Measurements from ENCODE around the gene RPTOR. TPM values are rescaled to one million over a fixed set of nuclear protein-coding genes. Genes with fewer than 3 reads are reported as not detected.

The RPTOR gene
- total and polyA plus RNA-seq, 10 of the 15 experiments (the other 5 are each of a cell fraction or from before 2014, with no cell fraction given): 0.18 to 32.1 (median 7.8) TPM

DNA sequence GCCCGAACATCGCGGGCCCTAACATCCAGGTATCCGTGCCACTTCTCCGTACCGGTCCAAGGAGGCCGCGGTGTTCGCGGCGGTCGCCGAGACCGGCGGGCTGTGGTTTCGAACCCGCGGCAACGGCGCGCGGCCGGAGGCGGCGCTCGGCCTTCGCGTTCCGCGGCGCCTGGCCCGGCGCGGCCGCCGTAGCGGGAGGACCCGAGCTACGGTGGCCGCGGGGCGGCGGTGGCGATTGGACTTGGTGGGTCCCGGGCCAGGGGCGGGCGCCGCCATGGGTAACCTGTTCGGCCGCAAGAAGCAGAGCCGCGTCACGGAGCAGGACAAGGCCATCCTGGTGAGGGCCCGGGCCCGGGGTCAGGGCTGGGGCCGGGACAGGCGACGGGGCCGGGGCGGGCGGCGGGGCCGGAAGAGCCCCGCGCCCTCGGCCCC lies 447.0 kb downstream of the RPTOR start, which contains the start of gene CHMP6:
TSS of gene CHMP6 (plus strand) at position 197 of the 432 bp plus-strand sequence. CDS start at position 275, 78 bp downstream.
- H2AFZ ChIP-seq (ENCODE audit: control insufficient read depth, low read depth, low read length): peak within 1 kb of the TSS; percentile 99
- CTCF ChIA-PET: interaction anchor here (0.6 kb wide), 1 partner anchor 105 kb away, joined by 3 read pairs; no protein-coding TSS in a partner anchor
- FAIRE-seq (peak; percentile 23), DNase-seq (ENCODE audit: low read depth, low spot score) (no peak), ATAC-seq (peak; percentile 55)
- intact Hi-C loops (cut with micrococcal nuclease; ENCODE audit: unreplicated experiment): no loop called here
- H3K4me2 ChIP-seq (ENCODE audit: control insufficient read depth, insufficient read depth): peak within 1 kb of the TSS; percentile 86
- SMC1A ChIA-PET (ENCODE audit: uncharacterized antibody, unreplicated experiment): no interaction called here
- H4K20me1 ChIP-seq (ENCODE audit: control insufficient read depth, insufficient read depth): no peaks in the 10 kb centered on the region
- no peaks in the 10 kb centered on the region for H3K9me3 ChIP-seq (replicated peaks; ENCODE audit: control insufficient read depth, insufficient read depth, low read length)
- WGBS (ENCODE audit: insufficient coverage, insufficient replicate concordance, low lambda C conversion rate, missing lambda C conversion rate): under 1% methylated on average over 45 of the region's 66 CpGs
- peaks cover 2% of the 10 kb centered on the region in 2 experiments; a peak in 3 of 4 replicates for H3K36me3 ChIP-seq (ENCODE audit: control insufficient read depth in 2 of 2, insufficient read depth in 2 of 2, low read length in 1 of 2)
- RAD21 ChIA-PET (ENCODE audit: unreplicated experiment): no interaction called here
- peaks cover 18% of the 10 kb centered on the region for H3K4me1 ChIP-seq (ENCODE audit: control insufficient read depth, insufficient read depth, low read length)
- POLR2A ChIA-PET: interaction anchor here (1.2 kb wide), 1 partner anchor 447 kb away, joined by 7 read pairs; the partner anchor contains the start of gene RPTOR
- peak within 1 kb of the TSS; percentile 69 for H3K27ac ChIP-seq (ENCODE audit: control insufficient read depth, insufficient read depth)
- H3K4me3 ChIP-seq: peak within 1 kb of the TSS; percentile 97
- in situ Hi-C loops (cut with MboI): no loop called here
- peaks cover 15% of the 10 kb centered on the region for H3K79me2 ChIP-seq (ENCODE audit: control insufficient read depth, insufficient read depth, low read length)
- peak within 1 kb of the TSS; percentile 89 for H3K9ac ChIP-seq (ENCODE audit: control insufficient read depth, insufficient read depth, low read length)
- no peaks in the 10 kb centered on the region; a peak in 1 of 4 replicates for H3K27me3 ChIP-seq (replicated peaks in 1 of 2; ENCODE audit: control insufficient read depth in 2 of 2, insufficient read depth in 2 of 2, low read length in 1 of 2)
- no TSS peak for BruUV-seq (replicated peaks)
- TF ChIP-seq SIX5 (IDR thresholded peaks at IDR 0.05; ENCODE audit: low read depth, low read length, severe bottlenecking): peak; percentile 66
- no peak for TF ChIP-seq CBX5 (IDR thresholded peaks at IDR 0.05; ENCODE audit: low read depth)
- TF ChIP-seq, protein P1, sequence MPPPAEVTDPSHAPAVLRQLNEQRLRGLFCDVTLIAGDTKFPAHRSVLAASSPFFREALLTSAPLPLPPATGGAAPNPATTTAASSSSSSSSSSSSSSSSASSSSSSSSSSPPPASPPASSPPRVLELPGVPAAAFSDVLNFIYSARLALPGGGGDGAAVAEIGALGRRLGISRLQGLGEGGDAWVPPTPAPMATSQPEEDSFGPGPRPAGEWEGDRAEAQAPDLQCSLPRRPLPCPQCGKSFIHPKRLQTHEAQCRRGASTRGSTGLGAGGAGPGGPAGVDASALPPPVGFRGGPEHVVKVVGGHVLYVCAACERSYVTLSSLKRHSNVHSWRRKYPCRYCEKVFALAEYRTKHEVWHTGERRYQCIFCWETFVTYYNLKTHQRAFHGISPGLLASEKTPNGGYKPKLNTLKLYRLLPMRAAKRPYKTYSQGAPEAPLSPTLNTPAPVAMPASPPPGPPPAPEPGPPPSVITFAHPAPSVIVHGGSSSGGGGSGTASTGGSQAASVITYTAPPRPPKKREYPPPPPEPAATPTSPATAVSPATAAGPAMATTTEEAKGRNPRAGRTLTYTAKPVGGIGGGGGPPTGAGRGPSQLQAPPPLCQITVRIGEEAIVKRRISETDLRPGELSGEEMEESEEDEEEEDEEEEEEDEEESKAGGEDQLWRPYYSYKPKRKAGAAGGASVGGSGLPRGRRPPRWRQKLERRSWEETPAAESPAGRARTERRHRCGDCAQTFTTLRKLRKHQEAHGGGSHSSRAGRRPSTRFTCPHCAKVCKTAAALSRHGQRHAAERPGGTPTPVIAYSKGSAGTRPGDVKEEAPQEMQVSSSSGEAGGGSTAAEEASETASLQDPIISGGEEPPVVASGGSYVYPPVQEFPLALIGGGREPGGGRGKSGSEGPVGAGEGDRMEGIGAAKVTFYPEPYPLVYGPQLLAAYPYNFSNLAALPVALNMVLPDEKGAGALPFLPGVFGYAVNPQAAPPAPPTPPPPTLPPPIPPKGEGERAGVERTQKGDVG (CRISPR knock-in tag; IDR thresholded peaks at IDR 0.05): no peak
- peak; percentile 46 for TF ChIP-seq MXI1 (IDR thresholded peaks at IDR 0.05; ENCODE audit: low read depth, low read length)
- TF ChIP-seq, protein P2, sequence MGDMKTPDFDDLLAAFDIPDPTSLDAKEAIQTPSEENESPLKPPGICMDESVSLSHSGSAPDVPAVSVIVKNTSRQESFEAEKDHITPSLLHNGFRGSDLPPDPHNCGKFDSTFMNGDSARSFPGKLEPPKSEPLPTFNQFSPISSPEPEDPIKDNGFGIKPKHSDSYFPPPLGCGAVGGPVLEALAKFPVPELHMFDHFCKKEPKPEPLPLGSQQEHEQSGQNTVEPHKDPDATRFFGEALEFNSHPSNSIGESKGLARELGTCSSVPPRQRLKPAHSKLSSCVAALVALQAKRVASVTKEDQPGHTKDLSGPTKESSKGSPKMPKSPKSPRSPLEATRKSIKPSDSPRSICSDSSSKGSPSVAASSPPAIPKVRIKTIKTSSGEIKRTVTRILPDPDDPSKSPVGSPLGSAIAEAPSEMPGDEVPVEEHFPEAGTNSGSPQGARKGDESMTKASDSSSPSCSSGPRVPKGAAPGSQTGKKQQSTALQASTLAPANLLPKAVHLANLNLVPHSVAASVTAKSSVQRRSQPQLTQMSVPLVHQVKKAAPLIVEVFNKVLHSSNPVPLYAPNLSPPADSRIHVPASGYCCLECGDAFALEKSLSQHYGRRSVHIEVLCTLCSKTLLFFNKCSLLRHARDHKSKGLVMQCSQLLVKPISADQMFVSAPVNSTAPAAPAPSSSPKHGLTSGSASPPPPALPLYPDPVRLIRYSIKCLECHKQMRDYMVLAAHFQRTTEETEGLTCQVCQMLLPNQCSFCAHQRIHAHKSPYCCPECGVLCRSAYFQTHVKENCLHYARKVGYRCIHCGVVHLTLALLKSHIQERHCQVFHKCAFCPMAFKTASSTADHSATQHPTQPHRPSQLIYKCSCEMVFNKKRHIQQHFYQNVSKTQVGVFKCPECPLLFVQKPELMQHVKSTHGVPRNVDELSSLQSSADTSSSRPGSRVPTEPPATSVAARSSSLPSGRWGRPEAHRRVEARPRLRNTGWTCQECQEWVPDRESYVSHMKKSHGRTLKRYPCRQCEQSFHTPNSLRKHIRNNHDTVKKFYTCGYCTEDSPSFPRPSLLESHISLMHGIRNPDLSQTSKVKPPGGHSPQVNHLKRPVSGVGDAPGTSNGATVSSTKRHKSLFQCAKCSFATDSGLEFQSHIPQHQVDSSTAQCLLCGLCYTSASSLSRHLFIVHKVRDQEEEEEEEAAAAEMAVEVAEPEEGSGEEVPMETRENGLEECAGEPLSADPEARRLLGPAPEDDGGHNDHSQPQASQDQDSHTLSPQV (IDR thresholded peaks at IDR 0.05): peak; percentile 69; the same call in 1 of the 2 replicates
- TF ChIP-seq, protein P3, sequence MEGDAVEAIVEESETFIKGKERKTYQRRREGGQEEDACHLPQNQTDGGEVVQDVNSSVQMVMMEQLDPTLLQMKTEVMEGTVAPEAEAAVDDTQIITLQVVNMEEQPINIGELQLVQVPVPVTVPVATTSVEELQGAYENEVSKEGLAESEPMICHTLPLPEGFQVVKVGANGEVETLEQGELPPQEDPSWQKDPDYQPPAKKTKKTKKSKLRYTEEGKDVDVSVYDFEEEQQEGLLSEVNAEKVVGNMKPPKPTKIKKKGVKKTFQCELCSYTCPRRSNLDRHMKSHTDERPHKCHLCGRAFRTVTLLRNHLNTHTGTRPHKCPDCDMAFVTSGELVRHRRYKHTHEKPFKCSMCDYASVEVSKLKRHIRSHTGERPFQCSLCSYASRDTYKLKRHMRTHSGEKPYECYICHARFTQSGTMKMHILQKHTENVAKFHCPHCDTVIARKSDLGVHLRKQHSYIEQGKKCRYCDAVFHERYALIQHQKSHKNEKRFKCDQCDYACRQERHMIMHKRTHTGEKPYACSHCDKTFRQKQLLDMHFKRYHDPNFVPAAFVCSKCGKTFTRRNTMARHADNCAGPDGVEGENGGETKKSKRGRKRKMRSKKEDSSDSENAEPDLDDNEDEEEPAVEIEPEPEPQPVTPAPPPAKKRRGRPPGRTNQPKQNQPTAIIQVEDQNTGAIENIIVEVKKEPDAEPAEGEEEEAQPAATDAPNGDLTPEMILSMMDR (IDR thresholded peaks at IDR 0.05 in 2 of 3, conservative IDR thresholded peaks at IDR 0.05 in 1 of 3; ENCODE audit: control insufficient read depth in 2 of 3, extremely low read depth in 1 of 3, insufficient read depth in 1 of 3, low read depth in 3 of 3, low read length in 3 of 3): peak in 1 of 3 experiments; percentile 12; a peak in 2 of 6 replicates
- no peak for TF ChIP-seq RBBP5 (conservative IDR thresholded peaks at IDR 0.05)
- TF ChIP-seq, protein P4, sequence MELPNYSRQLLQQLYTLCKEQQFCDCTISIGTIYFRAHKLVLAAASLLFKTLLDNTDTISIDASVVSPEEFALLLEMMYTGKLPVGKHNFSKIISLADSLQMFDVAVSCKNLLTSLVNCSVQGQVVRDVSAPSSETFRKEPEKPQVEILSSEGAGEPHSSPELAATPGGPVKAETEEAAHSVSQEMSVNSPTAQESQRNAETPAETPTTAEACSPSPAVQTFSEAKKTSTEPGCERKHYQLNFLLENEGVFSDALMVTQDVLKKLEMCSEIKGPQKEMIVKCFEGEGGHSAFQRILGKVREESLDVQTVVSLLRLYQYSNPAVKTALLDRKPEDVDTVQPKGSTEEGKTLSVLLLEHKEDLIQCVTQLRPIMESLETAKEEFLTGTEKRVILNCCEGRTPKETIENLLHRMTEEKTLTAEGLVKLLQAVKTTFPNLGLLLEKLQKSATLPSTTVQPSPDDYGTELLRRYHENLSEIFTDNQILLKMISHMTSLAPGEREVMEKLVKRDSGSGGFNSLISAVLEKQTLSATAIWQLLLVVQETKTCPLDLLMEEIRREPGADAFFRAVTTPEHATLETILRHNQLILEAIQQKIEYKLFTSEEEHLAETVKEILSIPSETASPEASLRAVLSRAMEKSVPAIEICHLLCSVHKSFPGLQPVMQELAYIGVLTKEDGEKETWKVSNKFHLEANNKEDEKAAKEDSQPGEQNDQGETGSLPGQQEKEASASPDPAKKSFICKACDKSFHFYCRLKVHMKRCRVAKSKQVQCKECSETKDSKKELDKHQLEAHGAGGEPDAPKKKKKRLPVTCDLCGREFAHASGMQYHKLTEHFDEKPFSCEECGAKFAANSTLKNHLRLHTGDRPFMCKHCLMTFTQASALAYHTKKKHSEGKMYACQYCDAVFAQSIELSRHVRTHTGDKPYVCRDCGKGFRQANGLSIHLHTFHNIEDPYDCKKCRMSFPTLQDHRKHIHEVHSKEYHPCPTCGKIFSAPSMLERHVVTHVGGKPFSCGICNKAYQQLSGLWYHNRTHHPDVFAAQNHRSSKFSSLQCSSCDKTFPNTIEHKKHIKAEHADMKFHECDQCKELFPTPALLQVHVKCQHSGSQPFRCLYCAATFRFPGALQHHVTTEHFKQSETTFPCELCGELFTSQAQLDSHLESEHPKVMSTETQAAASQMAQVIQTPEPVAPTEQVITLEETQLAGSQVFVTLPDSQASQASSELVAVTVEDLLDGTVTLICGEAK (IDR thresholded peaks at IDR 0.05; ENCODE audit: borderline replicate concordance): no peak
- TF ChIP-seq POLR2A (IDR thresholded peaks at IDR 0.05; ENCODE audit: low read depth, low read length): peak; percentile 72
- TF ChIP-seq HDGF (IDR thresholded peaks at IDR 0.05): no peak
